Stimulated activated CD4-positive, alpha-beta T cell treated with anti-CD3 and anti-CD28 coated beads, Interleukin-4, amount 100 ng/mL, for 24 hours (primary cell): ENCODE results near the gene SCAANT1.

ENCODE experiments used
- DNase-seq: peaks from one replicate; pipeline ENCODE4 v3.0.0-alpha.2; 2020

SCAANT1 gene

GRCh38 chr3:63896332-63897030 is 15.7 kb downstream of the SCAANT1 start:
- DNase-seq, result no peak

GRCh38 chr3:63895422-63896189 is 16.6 kb downstream of the SCAANT1 start:
- no peak for DNase-seq

GRCh38 chr3:63892773-63893352 is 19.3 kb downstream of the SCAANT1 start:
- DNase-seq, result no peak

- DNase-seq, result no peak
Measured at GRCh38 chr3:63891518-63891917, 20.7 kb downstream of the SCAANT1 start.

- no peak for DNase-seq
Measured at GRCh38 chr3:63886858-63887257, 25.3 kb downstream of the SCAANT1 start.

GRCh38 chr3:63880653-63881052 is 31.5 kb downstream of the SCAANT1 start:
- DNase-seq, result no peak

- DNase-seq, result no peak
Measured at GRCh38 chr3:63878394-63879060, 33.7 kb downstream of the SCAANT1 start.

- no peak for DNase-seq
Measured at GRCh38 chr3:63877737-63878393, 34.3 kb downstream of the SCAANT1 start.

- DNase-seq, result no peak
Measured at GRCh38 chr3:63876260-63876659, 35.9 kb downstream of the SCAANT1 start.

GRCh38 chr3:63875510-63875909 is 36.7 kb downstream of the SCAANT1 start:
- DNase-seq, result no peak

GRCh38 chr3:63874769-63875168 is 37.4 kb downstream of the SCAANT1 start:
- DNase-seq, result no peak

- DNase-seq, result no peak
Measured at GRCh38 chr3:63872135-63872924, 39.9 kb downstream of the SCAANT1 start.

- no peak for DNase-seq
Measured at GRCh38 chr3:63870615-63871005, 41.6 kb downstream of the SCAANT1 start.

GRCh38 chr3:63869940-63870614 is 42.1 kb downstream of the SCAANT1 start:
- DNase-seq, result no peak

GRCh38 chr3:63867225-63867624 is 45.0 kb downstream of the SCAANT1 start:
- no peak for DNase-seq

- no peak for DNase-seq
Measured at GRCh38 chr3:63864965-63865327, 47.2 kb downstream of the SCAANT1 start.

GRCh38 chr3:63864008-63864964 is 47.9 kb downstream of the SCAANT1 start:
- peak; percentile 38 for DNase-seq

GRCh38 chr3:63863150-63864007 is 48.8 kb downstream of the SCAANT1 start, which contains the start of the genes ATXN7 and THOC7:
Gene ATXN7, plus strand, starts transcription at chr3:63863867. Its CDS starts 48,732 bp downstream, at chr3:63912599.
Gene THOC7, minus strand, starts transcription at chr3:63863805. Its CDS starts 15 bp downstream, at chr3:63863790.
- DNase-seq, result peak; percentile 71

- no peak for DNase-seq
Measured at GRCh38 chr3:63862804-63863149, 49.4 kb downstream of the SCAANT1 start.
